Left ventricle myocardium inferior (tissue), 1 donor: ENCODE data around the gene S100A3. TPM values are rescaled to one million over a fixed set of nuclear protein-coding genes. Genes with fewer than 3 reads are reported as not detected.
A peak's percentile ranks its signal among the peaks of the same experiment; 100 is the strongest.

Experiments
- DNase-seq: peaks from one replicate; pipeline ENCODE4 v3.0.0-alpha.2; 2020
- H3K27ac ChIP-seq: fragments of 200-600 bp; replicated peaks from 2 replicates; pipeline ENCODE4 v1.8.0; 2021
- H3K27me3 ChIP-seq: fragments of 200-600 bp; 2 replicates; pipeline ENCODE4 v1.8.0; 2021; ENCODE audit warnings: low read depth
- H3K36me3 ChIP-seq: fragments of 200-600 bp; 2 replicates; pipeline ENCODE4 v1.8.0; 2021
- H3K4me1 ChIP-seq: fragments of 200-600 bp; 2 replicates; pipeline ENCODE4 v1.8.0; 2021
- H3K4me3 ChIP-seq: fragments of 200-600 bp; 2 replicates; pipeline ENCODE4 v1.8.0; 2021; ENCODE audit warnings: mild to moderate bottlenecking, moderate library complexity
- H3K9me3 ChIP-seq: fragments of 200-600 bp; replicated peaks from 2 replicates; pipeline ENCODE4 v1.8.0; 2021
- CTCF ChIP-seq: fragments of 200-600 bp; IDR thresholded peaks from 2 replicates; pipeline ENCODE4 v1.8.0; 2021; ENCODE audit warnings: antibody characterized with exemption, mild to moderate bottlenecking, borderline replicate concordance
- intact Hi-C: fragments of 100-400 bp; cut with micrococcal nuclease; formaldehyde crosslinking; loops from one replicate; pipeline ENCODE4 v1.11.0; 2022
- total RNA-seq: library from RNA; stranded (reverse); fragmentation: NEBNext Ultra II Directional; extraction: Animal tissue kit (Norgen Biotek cat#: 25700); gene quantifications from one replicate; pipeline ENCODE4 v1.2.1, GENCODE V29; 2021
- donor health status: DM: no; HTN: yes; CAD: no; lungs with severe emphysema.

The S100A3 gene
- total RNA-seq, 1 donor from 2014 or later = 0.36 TPM

GRCh38 chr1:153519242-153519641, 29.8 kb downstream of the S100A3 start:
- no peak for DNase-seq
- no peak overlapping the region for H3K27ac ChIP-seq
- no peaks in the 10 kb centered on the region for H3K27me3 ChIP-seq
- H3K9me3 ChIP-seq = no peaks in the 10 kb centered on the region
- H3K4me1 ChIP-seq = peaks cover 12% of the 10 kb centered on the region
- no peak overlapping the region for H3K4me3 ChIP-seq
- TF ChIP-seq CTCF = no peak
- intact Hi-C loops = loop anchor here (10.0 kb wide), 1 partner anchor 46 kb away; the partner anchor contains the start of gene S100A2
- no peaks in the 10 kb centered on the region for H3K36me3 ChIP-seq

- peaks cover 18% of the 10 kb centered on the region for H3K4me1 ChIP-seq
- intact Hi-C loops = loop anchor here (10.0 kb wide), 1 partner anchor 49 kb away; the partner anchor contains the start of gene S100A2
- DNase-seq = no peak
Measured at GRCh38 chr1:153515504-153516394, 33.3 kb downstream of the S100A3 start.

GRCh38 chr1:153513666-153514065, 35.4 kb downstream of the S100A3 start:
- Histone ChIP-seq H3K27me3 (no peaks in the 10 kb centered on the region), H3K9me3 (no peaks in the 10 kb centered on the region), H3K27ac (no peak overlapping the region), H3K4me3 (no peak overlapping the region), H3K36me3 (no peaks in the 10 kb centered on the region), H3K4me1 (peaks cover 18% of the 10 kb centered on the region)
- DNase-seq = no peak
- intact Hi-C loops = loop anchor here (10.0 kb wide), 1 partner anchor 51 kb away; the partner anchor contains the start of gene S100A2
- no peak for TF ChIP-seq CTCF

More at GRCh38 chr1:153515504-153516394, 33.3 kb downstream of the S100A3 start:
- no peak overlapping the region for H3K27ac ChIP-seq
- no peak overlapping the region for H3K4me3 ChIP-seq
- no peak for TF ChIP-seq CTCF
- H3K36me3 ChIP-seq = no peaks in the 10 kb centered on the region
- no peaks in the 10 kb centered on the region for H3K9me3 ChIP-seq
- no peaks in the 10 kb centered on the region for H3K27me3 ChIP-seq

- intact Hi-C loops = loop anchor here (10.0 kb wide), 1 partner anchor 52 kb away; the partner anchor contains the start of gene S100A2
- no peaks in the 10 kb centered on the region for H3K9me3 ChIP-seq
- no peaks in the 10 kb centered on the region for H3K36me3 ChIP-seq
- H3K4me3 ChIP-seq = no peak overlapping the region
- no peaks in the 10 kb centered on the region for H3K27me3 ChIP-seq
- H3K27ac ChIP-seq = no peak overlapping the region
- no peak for DNase-seq
- peak; percentile 19 for TF ChIP-seq CTCF
- H3K4me1 ChIP-seq = peaks cover 18% of the 10 kb centered on the region
Measured at GRCh38 chr1:153513023-153513422, 36.0 kb downstream of the S100A3 start.

- H3K9me3 ChIP-seq = no peaks in the 10 kb centered on the region
- intact Hi-C loops = loop anchor here (10.0 kb wide), 1 partner anchor 54 kb away; the partner anchor contains the start of gene S100A2
- no peaks in the 10 kb centered on the region for H3K36me3 ChIP-seq
- DNase-seq = peak; percentile 81
- no peaks in the 10 kb centered on the region for H3K27me3 ChIP-seq
- H3K4me3 ChIP-seq = no peak overlapping the region
- peak; percentile 95 for TF ChIP-seq CTCF
- no peak overlapping the region for H3K27ac ChIP-seq
- peaks cover 35% of the 10 kb centered on the region for H3K4me1 ChIP-seq
Measured at GRCh38 chr1:153510984-153511410, 38.1 kb downstream of the S100A3 start.
